Measurements from ENCODE around the gene GJD4.

Gene GJD4

DNA sequence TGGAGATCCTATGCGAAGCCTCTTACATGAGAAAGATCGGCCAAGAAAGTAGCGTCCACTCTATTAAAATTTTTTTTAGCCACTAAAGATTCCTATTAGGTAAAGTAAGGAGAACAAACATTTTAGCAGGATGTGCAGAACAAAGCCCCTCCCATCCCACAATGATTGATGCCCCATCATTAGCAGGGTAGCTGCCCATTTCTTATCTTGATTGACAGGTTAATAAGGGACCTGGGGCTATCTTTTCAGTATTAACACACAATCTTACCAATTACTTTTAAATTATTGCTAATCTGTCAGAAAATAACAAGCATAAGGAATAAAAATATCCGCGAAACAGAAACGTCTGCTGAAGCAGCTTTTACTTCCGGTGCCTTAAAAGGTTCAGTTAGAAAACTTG, 31.8 kb downstream of the GJD4 start:
- no peak overlapping the region for H3K4me3 ChIP-seq (ENCODE audit: low read depth, low read length)
- TF ChIP-seq, protein P1, sequence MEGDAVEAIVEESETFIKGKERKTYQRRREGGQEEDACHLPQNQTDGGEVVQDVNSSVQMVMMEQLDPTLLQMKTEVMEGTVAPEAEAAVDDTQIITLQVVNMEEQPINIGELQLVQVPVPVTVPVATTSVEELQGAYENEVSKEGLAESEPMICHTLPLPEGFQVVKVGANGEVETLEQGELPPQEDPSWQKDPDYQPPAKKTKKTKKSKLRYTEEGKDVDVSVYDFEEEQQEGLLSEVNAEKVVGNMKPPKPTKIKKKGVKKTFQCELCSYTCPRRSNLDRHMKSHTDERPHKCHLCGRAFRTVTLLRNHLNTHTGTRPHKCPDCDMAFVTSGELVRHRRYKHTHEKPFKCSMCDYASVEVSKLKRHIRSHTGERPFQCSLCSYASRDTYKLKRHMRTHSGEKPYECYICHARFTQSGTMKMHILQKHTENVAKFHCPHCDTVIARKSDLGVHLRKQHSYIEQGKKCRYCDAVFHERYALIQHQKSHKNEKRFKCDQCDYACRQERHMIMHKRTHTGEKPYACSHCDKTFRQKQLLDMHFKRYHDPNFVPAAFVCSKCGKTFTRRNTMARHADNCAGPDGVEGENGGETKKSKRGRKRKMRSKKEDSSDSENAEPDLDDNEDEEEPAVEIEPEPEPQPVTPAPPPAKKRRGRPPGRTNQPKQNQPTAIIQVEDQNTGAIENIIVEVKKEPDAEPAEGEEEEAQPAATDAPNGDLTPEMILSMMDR (IDR thresholded peaks at IDR 0.05; ENCODE audit: low read depth, low read length) = no peak

DNA sequence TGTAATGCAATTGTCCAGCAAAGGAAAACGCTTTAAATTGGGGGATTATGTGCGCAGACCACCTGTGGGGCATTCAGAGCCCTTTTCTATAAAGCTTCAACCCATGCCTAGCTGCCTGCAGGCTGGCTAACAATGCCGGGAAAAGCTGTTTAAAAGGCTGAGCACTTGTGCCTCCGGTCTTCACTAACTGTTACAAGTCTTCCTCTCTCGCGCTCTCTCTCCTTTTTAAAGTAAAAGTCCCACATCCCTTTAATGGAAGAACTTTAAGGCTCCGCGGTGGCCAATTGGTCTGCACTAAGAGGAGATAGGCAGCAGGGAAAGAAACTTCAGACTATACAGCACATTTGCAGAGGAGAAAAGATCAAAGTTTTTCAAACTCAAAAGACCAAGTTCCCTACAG, 32.3 kb downstream of the GJD4 start:
- H3K4me3 ChIP-seq (ENCODE audit: low read depth, low read length) = no peak overlapping the region
- TF ChIP-seq, protein P1 (IDR thresholded peaks at IDR 0.05; ENCODE audit: low read depth, low read length) = no peak

DNA sequence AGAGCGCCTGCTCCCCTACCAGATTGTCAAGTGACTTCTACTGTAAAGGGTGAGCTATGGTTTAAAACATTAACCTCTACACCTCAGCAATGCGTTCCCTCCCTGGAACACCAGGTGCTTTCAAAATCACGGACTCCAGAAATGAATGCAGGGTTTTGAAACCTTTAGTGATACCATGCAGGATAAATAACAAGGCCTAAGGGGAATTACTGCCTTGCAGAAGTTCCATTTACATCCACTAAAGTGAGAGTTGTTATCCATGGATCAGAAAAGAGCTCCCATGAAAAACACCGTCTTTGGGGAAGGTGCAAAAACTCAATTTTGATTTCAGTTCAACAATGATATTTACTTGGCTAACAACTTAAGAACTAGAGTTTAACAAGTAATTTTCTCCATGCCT, 33.0 kb downstream of the GJD4 start:
- no peak overlapping the region for H3K4me3 ChIP-seq (ENCODE audit: low read depth, low read length)
- TF ChIP-seq, protein P1 (IDR thresholded peaks at IDR 0.05; ENCODE audit: low read depth, low read length) = no peak

DNA sequence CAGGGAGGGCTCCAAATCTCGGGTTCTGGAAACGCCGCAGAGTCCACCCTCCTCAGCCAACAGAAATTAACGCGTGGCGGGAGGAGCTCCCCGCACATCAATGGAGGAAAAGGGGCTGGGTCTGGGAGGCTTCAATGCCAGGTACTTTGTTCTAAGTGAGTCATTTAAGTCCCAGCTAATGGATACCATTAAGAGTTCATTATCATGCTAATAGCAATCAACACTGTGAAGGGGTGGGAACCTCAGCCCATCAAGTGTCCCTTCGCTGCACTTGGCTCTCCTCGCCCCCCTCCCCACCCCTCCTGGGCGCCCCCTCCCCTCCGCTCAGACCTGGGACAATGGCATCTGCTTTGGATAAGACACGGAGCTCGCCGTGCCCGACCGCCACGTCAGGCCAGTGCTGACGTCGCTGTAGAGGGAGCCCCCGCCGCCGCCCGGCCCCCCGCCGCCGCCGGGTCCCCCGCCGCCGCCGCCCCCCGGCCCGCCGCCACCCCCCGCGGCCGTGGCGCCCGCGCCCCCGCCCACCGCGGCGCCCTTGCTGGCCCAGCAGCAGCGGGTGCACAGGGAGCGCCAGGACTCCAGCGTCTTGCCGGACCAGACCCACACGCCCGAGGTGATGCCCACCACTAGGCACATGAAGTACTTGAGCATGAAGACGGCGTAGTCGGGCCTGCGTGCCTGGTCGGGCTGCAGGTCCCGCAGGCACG, 34.0 kb downstream of the GJD4 start:
- TF ChIP-seq, protein P1 (IDR thresholded peaks at IDR 0.05; ENCODE audit: low read depth, low read length) = no peak
- H3K4me3 ChIP-seq (ENCODE audit: low read depth, low read length) = no peak overlapping the region; the same call in 1 of the 2 replicates

DNA sequence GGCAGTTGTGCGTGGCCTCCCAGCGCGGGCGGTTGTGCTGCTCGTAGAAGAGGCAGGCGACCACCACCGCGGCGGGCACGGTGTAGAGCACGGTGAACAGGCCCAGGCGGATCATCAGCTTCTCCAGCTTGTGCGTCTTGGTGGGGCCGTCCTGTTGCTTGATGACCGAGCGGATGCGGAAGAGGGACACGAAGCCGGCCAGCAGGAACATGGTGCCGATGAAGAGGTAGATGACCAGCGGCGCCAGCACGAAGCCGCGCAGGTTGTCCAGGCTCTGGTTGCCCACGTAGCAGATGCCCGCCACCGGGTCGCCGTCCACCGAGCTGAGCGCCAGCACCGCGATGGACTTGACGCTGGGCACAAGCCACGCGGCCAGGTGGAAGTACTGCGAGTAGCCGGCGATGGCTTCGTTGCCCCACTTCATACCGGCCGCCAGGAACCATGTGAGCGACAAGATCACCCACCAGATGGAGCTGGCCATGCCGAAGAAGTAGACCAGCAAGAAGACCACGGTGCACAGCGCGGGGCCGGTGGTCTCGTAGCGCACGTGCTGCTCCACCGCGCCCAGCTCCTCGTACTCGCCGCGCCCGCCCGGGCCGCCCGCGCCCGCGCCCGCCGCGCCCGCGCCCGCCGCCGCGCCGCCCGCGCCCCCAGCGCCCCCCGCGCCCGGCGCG, 34.7 kb downstream of the GJD4 start:
- H3K4me3 ChIP-seq (ENCODE audit: low read depth, low read length) = peak overlapping the region; percentile 55

DNA sequence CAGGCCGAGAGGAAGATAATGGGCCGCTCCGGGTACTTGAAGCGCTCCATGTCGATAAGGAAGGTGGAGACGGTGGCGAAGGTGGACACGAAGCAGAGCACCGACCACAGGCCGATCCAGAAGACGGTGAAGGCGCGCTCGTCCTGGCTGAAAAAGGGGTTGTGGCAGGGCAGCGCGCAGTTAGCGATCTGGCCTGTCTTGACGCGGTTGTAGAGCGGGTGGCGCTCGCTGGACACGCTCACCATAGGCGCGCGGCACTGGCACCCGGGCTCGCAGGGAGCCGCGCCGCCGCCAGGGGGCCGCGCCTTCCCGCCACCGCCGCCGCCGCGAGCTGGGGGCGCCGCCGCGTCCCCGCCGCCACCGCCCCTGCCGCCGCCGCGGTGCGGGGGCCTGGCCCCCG, 35.3 kb downstream of the GJD4 start:
- TF ChIP-seq, protein P1 (IDR thresholded peaks at IDR 0.05; ENCODE audit: low read depth, low read length) = 0 out of 2 replicates have a peak, but pooled peaks have one; percentile 14
- H3K4me3 ChIP-seq (ENCODE audit: low read depth, low read length) = peak overlapping the region; percentile 55

More for the DNA sequence above, 34.7 kb downstream of the GJD4 start:
- TF ChIP-seq, protein P1 (IDR thresholded peaks at IDR 0.05; ENCODE audit: low read depth, low read length) = no peak
